ENCODE data around the gene WRAP73.
"Not testable (repeated sequence)": the region's sequence is repeated elsewhere in the genome, so short reads cannot be mapped to it uniquely, and the experiment has no call there.

WRAP73 gene

DNA sequence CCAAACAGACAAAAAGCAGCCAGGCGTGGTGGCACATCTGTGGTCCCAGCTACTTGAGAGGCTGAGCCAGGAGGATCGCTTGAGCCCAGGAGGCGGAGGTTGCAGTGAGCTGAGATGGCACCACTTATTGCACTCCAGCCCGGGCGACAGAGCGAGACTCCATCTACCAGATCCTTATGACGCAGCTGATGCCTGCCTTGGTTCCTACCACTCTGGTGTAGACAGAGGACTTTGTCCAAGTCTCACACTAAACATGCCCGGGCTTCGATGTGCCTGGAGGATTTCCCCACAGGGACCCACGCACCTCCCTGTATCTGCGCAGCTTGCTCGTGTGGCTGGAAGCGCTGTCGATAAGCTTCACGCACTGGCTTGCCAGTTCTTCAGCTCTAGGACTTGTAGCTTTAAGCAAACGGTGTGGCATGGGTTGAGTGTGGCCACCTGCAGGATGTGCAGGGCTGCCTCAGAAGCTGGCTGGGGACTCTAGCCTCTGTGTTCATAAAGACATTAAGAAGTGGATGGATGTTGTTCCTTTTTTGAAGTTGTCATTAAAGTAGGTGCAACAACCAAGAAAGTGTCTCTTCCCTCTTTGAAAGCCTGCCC, 20.2 kb downstream of the WRAP73 start:
- DNase-seq, result no peak

DNA sequence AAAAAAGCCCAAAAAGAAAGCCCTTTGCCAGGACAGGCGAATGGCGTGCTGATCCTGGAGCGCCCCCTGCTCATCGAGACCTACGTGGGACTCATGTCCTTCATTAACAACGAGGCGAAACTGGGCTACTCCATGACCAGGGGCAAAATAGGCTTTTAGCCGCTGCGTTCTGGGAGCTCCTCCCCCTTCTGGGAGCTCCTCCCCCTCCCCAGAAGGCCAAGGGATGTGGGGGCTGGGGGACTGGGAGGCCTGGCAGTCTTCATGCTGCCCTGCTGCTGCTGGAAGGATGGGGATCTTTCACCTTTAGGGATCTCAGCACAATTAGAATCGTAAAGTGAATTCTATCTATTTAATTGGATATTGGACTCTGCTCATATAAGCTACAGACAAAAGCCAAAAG, 21.5 kb downstream of the WRAP73 start:
- DNase-seq, result no peak

DNA sequence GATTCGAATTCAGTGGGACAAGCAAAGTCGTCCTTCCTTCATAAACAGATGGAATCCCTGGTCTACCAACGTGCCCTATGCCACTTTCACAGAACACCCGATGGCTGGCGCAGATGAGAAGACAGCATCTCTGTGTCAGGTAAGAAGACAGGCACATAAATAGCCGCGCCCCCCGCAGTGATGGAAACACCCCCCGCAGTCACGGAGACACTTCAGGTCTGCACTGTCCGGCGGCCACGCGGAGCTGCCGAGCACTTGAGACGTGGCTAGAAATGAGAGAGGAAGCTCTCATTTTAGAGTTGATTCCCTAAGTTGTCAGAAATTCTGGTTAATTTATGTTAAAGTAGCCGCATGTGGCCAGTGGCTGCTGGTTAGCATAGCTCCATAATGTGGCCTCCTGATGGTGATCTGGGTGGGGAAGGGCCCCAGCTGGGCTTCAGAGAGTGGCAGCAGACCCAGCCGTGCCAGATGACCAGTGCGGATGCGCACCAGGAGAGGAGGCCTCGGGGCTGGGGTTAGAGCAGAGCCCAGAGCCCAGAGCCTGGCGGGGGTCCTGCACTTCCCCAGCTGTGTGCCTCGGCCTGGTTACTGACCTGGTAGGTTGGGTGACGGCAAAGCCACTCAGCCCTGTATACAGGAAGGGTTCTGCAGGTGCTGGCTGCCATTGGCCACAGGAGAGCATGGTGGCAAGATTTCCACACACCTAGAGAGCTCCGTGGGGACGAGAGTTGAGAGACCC, 22.2 kb downstream of the WRAP73 start:
- no peak for DNase-seq

DNA sequence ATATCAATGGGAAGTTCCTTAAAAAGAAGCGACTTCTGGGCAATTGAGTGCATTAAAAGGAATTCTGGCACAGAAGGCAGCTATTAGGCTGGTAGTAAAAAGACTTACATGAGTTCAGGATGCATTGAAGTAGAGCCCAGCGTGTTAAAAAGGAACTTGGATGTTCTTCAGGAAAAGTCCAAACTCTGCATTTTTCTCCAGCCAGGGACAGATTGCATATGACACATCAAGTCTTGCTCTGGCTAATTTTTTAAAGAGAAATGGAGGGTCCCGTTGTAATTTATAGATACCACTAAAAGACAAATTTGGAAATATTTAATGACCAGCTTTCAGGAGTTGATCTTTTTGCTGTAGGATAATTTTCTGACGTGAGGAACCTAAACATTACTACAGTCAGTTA, 23.9 kb downstream of the WRAP73 start:
- DNase-seq, result no peak

DNA sequence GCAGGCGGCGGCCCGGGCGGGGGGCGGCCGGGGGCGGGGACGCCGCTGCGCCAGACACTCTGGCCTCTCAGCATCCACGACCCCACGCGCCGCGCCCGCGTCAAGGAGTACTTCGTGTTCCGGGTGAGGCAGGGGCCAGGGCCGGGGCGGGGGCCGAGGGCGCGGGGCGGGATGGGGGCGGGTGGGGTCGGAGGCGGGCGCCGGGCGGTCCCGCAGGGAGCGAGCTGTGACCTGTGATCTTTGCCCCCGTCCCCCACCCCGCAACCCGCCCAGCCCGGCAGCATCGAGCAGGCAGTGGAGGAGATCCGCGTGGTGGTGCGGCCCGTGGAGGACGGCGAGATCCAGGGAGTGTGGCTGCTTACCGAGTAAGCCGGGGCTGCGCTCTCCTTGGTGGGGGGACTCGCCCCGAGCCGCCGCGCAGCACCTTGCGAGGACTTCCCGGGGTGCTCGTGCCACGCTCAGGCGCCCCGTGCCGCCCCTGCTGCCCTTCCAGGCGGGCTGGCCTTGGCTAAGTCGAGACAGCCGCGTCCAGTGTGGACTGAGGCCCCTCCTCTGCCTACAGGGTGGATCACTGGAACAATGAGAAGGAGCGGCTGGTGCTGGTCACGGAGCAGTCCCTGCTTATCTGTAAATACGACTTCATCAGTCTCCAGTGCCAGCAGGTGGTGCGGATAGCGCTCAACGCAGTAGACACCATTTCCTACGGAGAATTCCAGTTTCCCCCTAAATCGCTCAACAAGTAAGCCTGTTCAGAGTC, 24.6 kb downstream of the WRAP73 start:
- no peak for DNase-seq

DNA sequence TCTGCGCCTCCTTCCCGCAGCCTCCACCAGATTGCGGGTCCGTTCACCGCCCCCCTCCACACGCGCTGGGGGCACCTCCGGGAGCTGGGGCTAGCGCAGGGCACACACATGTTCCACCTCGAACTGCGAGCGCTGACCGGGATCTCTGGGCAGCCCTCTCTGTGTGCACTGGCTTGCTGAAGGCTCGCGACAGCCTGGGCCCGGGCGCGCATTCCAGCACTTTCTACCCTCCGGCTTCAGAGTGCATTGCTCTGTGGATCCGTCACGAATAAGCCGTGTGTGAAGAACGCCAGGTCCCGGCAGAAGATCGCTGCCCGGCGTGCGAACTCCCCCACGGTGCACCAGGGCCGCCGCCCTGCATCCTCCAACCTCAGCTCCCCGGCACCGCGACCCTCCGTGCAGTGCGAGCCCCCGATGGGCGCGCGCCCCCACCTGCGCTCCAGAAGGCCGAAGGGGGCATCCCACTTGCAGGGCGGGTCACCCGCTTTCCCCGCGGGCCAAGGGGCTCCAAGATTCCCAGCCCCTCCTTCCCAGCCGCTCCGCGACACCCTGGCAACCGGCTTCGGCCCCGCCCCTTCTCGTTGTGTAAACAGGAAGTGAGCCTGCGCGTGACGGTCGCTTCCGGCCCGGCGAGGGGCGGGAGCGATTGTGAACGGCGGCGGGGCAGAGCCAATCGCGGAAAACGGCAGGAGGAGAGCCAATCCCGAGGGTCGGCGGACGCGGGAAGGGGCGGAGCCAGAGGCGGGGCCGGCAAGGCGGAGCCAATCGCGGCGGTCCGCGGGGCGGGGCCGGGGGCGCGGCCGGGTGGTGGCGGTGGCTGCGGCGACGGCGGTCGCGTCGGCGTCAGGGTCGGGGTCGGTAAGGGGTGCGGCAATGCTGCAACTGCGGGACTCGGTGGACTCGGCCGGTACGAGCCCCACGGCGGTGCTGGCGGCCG, 25.4 kb downstream of the WRAP73 start, which contains the start of gene TPRG1L:
Gene TPRG1L, plus strand, starts transcription at position 816 of the 937 bp plus-strand sequence. Its CDS starts 58 bp downstream, at position 874.
- DNase-seq, result peak; percentile 98

DNA sequence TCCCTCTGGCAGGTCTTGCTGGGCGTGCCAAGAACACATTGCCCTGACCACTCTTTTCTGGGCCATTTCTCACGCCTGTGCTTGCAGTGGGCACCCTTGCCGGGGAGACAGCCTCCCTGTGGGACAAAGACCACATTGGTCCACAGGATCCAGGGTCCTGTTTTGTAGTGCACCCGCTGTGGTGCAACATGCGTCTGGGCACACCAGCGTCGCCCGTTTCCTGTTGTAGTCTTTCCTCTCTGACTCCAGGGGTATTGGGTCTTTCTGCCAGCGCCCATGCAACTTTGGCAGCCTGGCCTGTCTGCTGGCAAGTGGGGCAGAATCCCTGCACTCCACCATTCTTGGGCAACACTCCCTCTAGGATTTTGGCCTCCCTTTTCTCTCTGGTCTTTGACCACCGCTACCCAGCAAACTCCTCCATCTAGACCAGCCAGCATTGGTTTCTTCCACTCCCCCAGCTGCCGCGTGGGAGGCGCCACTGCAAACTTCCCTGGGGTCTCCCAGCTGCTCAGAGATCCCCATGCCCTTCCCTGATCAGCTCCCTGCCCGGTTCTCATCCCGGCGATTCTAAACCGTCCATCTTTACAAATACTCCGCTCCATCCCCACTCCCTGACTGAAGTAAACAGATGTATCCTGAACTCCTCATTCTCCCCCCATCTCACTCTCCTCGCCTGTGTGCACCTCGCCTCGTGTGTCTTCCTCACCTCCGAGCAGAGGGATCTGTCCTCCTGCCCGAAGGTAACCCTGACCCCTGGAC, 26.3 kb downstream of the WRAP73 start:
- no peak for DNase-seq

DNA sequence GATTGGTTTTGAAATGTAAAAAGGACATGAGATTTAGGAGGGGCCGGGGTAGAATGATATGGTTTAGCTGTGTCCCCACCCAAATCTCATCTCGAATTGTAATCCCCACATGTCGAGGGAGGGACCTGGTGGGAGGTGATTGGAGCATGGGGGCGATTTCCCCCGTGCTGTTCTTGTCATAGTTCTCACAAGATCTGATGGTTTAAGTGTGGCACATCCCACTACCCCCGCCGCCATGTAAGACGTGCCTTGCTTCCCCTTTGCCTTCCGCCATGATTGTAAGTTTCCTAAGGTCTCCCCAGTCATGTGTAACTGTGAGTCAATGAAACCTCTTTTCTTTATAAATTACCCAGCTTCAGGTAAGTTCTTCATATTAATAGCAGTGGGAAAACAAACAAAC, 27.8 kb downstream of the WRAP73 start:
- DNase-seq, result not testable (repeated sequence)

DNA sequence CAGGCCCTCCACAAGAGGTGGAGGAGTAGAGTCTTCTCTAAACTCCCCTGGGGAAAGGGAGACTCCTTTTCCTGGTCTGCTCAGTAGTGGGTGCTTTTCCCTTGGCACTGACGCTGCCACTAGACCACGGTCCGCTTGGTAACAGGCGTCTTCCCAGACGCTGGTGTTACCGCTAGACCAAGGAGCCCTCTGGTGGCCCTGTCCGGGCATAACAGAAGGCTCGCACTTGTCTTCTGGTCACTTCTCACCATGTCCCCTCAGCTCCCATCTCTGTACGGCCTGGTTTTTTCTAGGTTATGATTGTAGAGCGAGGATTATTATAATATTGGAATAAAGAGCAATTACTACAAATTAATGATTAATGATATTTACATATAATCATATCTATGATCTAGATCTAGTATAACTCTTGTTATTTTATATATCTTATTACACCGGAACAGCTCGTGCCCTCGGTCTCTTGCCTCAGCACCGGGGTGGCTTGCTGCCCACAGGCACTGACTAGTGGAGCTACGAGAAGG, 28.7 kb downstream of the WRAP73 start:
- not testable (repeated sequence) for DNase-seq

DNA sequence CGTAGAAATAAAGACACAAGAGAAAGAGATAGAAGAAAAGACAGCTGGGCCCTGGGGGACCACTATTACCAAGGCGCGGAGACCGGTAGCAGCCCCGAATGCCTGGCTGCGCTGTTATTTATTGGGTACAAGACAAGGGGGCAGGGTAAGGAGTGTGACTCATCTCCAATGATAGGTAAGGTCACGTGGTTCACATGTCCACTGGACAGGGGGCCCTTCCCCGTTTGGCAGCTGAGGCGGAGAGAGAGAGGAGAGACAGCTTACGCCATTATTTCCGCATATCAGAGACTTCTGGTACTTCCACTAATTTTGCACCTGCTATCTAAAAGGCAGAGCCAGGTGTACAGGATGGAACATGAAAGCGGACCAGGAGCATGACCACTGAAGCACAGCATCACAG, 29.2 kb downstream of the WRAP73 start:
- no peak for DNase-seq

DNA sequence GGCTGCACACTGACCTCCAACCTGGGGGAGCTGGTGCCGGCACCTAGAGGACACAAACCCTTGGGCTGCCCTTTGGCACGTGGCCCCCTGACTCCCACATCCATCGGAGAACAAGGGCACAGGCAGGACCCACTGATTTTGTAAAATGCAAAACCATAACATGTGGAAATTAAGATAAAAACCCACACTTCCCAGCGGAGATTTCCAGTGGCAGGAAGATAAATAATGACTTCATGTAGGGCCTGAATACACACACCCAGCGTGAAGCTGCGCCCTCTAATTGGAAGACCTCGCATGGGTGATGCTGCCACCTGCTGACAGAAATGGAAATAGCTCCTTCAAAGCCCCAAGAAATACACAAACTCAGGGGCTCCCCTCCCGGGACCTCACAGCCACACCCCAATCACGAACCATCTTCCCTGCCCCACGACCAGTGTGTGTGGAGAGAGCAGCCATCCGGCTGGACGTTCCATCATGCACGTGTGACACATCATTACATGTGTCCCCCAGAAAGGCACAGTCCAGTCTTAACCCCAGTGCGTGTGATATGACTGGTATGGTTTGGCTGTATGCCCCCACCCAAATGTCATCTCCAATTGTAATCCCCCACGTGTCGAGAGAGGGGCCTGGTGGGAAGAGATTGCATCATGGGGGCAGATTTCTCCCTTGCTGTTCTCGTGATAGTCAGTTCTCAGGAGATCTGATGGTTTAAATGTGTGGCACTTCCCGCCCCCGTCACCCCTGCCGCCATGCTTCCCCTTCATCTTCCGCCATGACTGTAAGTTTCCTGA, 30.8 kb downstream of the WRAP73 start:
- peak; percentile 58 for DNase-seq

DNA sequence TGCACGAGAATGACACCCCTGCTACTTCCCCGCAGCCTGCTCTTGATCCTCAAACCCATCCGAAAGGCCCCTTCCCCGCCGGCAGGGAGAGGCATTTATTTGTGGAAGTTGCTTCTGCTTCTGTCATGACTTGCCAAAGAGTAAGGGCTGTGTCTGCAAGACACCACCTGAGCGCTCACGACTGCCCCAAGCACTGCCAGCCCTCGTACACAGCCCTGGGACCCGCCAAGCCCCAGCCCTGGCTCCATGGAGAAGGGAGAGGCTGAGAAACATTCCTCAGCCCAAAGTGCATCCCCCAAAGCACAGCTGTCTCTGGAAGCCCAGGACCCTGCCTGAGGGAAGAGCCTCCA, 31.4 kb downstream of the WRAP73 start:
- no peak for DNase-seq

DNA sequence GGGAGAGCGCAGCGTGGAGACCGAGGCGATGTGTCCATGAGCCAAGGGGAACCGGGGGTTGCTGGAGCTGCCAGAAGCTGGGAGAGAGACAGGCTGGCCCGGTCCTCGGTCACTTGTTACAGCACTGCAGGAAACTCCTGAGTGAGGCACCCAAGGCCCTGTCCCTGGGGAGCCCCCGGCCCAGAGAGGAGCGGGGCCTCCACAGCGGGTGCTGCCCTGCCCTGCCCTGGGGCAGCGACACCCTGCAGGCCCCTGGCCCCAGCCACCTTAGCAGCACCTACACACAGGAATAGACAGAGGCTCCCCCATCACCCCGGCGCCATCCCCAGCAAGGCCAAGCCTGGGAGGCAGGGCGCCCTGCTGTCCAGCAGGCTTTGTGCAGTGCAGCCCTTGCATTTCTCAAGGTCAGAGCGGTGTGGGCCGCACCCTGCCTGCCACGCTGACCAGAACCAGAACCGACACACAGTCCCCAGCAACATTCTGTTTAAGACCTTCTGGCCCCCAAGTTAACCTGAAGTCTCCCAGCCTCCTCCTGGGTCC, 32.0 kb downstream of the WRAP73 start:
- DNase-seq, result no peak

DNA sequence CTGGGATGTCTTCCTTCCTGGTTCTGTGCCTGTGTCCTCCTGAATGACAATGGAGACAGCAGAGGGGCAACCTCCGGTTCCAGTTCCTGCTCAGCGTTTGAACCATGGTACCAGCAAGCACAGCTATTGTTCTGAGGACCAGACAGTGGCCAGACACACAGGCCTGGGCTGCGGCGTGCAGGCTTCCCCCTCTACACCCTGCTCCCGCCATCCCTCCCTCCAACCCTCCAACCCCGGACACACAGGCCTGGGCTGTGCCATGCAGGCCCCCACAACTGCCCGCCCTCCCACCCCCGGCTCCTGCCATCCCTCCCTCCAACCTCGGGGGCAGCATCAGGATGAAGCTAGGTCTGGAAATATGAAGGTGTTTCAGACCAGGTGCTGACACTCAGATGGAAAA, 33.0 kb downstream of the WRAP73 start:
- no peak for DNase-seq

DNA sequence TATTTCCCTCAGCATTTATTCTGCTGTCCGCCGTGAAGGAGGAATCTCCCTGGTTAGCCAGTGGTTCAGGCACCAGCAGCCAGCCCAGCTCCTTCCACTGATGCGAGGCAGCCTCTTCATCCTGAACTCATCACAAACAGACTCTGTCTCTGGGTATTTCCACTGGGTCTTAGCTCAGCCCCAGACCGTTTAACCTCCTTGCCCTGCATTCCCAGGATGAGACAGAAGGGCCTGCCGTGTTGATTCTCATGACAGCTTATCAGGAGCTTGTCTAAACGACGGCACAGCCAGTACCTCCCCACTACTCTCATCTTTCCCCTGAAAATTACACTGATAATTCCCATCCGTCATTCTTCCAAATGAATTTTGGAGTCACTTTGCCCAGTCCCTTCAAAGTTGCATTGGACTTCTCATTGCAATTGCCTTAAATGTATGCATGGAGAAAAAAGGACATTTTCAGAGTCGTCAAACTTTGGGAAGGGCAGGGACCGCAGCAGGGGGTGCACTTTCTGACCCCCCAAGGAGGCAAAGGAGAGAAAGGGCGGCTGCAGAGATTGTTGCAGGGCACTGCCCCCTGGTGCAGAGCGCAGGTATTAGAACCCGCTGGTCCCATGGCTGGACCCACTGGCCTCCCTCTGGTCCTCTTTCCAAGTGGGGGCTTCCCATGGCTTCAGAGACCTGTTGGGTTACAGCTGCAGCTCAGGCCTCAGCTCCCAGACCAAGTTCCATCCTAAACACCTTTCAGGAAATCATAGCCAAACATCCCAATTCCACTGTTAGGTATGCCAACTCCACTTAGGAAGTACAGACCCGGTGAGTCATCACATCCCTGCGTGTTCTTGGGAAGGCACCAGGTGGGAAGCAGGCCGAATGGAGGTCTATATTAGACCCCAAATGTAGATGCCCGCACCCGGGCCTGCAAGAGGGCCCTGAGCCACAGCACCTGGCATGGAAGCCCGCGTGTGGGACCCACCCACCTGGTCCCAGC, 34.9 kb downstream of the WRAP73 start:
- DNase-seq, result no peak

DNA sequence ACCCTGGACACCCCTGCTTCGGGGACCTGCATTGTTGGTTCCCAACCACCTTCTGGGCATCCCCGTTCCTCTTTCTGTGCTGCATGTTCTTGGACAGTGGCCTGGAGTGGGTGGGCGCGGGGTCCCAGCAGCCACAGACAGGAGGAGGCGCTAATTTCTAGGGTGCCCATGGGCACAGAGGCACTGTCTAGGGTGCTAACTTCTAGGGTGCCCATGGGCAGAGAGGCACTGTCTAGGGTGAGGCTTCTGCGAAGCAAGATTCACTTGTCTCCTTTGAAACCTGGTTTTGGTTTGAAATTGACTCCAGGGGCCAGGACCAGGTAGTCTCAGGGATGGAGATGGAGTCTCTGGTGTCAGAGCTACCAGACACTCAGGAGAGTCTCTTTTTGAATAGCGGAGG, 37.8 kb downstream of the WRAP73 start:
- DNase-seq, result no peak

DNA sequence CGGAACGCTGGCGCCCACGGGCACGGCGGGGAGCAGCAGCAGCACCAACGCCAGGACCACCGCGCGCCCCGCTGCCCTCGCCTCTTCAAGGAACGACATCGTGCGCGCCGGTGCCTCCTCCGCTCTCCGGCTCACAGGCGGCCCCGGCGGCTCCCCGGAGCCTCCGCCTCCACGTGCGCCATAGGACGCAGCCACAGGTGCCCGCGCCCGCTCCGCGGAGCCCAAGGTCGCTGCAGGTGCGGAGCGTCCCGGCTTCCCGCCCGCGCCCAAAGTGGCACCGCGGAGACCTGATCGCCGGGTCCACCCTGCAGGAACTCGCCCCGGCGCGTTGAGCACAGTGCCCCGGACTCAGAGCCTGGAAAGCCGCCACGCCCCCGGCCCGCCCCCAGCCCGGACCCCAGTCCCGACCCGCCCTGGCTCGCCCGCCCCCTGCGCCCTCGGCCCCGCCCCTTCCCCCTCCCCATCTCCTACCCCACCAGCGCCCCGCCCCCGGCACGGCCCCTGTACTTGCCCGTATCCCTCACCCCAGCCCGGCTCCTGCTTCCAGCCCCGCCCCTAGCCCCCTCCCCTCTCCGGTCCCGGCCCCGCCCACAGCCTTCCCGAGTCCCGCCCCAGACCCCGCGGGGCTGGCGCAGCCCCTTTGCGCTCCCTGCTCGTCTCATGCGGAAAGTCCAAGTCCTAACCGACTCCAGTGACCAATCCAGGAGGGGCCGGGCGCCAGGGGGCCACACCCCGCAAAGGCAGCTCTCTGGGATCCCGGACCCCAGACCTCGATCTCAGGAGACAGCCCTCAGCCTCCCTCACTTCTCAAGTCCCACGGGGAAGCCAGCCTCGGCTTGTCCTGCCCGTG, 38.5 kb downstream of the WRAP73 start, which contains the start of gene MEGF6:
Gene MEGF6, minus strand, starts transcription at position 339 of the 850 bp plus-strand sequence. Its CDS starts 240 bp downstream, at position 99.
- DNase-seq, result peak; percentile 23

DNA sequence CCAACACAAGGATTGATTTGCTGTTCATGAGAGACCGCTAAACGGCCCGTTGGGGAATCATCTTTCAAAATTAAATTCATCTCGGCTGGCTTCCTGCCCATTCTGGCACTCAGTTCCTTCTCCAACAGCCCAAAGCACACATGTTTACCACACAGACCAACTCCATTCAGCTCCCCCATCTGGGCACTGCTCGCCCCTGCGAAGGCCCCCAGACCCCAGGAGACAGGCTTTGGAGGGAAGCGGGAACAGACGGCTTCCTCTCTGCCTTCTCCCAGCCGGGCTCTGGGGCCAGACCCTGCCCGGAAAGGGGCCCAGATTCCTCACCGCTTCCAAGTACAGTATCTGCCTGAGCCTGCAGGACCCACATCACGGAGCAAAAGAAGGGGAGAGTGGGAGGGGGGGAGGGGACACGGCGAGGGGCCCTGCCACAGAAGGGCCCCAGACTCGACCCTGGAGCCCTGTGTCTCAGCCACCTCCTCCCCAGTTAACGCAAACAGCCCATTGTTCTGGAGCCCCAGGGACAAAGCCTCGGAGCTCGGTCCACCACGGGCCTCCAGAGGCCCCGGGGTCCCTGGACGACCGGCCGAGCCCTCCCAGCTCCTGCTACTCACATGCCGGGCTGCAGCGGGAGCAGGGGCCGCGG, 39.3 kb downstream of the WRAP73 start:
- DNase-seq, result no peak

Measured in activated effector memory CD4-positive, alpha-beta T cell treated with Interleukin-2 at 50 U/mL for 16 hours (primary cell).